ENCODE measurements around the gene TSSK3.

Gene TSSK3, protein sequence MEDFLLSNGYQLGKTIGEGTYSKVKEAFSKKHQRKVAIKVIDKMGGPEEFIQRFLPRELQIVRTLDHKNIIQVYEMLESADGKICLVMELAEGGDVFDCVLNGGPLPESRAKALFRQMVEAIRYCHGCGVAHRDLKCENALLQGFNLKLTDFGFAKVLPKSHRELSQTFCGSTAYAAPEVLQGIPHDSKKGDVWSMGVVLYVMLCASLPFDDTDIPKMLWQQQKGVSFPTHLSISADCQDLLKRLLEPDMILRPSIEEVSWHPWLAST

DNA sequence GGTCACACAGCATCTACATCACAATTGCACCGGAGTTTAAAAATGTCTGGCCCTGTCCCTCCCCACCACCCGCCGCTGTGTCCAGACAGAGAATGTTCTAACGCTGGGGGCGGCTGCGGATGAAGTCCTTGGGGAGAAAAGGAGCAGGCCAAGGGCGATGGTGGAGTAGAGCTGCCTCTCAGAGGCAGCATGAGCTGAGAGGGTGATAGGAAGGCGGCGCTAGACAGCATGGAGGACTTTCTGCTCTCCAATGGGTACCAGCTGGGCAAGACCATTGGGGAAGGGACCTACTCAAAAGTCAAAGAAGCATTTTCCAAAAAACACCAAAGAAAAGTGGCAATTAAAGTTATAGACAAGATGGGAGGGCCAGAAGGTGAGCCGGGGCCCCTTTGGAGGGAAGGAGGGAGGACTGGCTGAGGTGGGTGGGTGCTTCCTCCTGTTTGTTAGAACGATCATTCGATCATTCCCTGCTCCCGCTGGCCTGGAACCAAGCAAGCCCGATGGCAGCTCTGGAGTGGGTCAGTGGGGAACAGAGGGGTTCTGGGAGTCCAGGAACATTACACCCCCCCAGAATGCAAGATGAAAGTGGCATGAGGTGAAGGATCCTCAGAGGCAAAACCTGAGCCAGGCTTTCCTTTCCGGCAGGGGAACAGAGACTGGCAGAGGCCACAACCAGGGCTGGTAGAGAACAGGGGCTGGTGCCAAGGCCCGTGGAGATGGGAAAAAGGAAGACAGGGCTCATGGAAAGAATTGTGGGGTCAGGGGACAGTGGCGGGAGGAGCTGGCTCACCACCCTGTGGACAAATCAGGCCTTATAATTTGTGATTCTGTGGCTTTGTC lies at the start of gene TSSK3, which contains the start of gene FAM229A:
Gene TSSK3, plus strand, starts transcription at position 66 of the 840 bp plus-strand sequence. Its CDS starts 163 bp downstream, at position 229.
Gene FAM229A, minus strand, starts transcription at position 12 of the 840 bp plus-strand sequence. CDS start 394 bp downstream, outside the sequence.
- peak within 1 kb of the TSS; percentile 52 for H3K9ac ChIP-seq (ENCODE audit: low read depth, low read length)
- H3K4me1 ChIP-seq (ENCODE audit: insufficient read depth, low read length), result no peaks in the 10 kb centered on the region; the same call in 1 of the 2 replicates
- no peaks in the 10 kb centered on the region; the same call in 1 of the 2 replicates for H3K9me3 ChIP-seq (ENCODE audit: control insufficient read depth, insufficient read depth, low read length)
- peaks cover 4% of the 10 kb centered on the region; the same call in 1 of the 2 replicates for H3K36me3 ChIP-seq (ENCODE audit: insufficient read depth, low read length)

DNA sequence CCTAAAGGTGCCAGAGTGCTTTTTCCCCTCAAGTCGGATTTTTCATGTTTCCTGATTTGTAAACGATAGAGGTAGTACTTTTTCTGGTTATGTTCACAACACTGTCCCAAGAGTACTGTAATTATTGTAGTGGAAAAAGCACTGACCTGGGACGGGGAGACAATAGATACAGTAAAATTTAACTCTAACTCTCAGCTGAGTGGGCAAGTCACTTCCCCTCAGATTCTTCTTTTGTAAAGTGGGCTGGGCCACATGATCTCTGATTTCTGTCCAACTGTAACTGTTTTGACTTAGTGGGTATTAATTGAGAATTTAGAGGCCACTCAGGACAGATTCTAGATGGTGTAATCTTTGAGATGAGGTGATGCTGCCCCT lies 45.4 kb upstream of the TSSK3 start:
- Histone ChIP-seq H3K4me1 (ENCODE audit: insufficient read depth, low read length) (no peaks in the 10 kb centered on the region), H3K36me3 (ENCODE audit: insufficient read depth, low read length) (peaks cover under 1% of the 10 kb centered on the region), H3K9me3 (ENCODE audit: control insufficient read depth, insufficient read depth, low read length) (no peaks in the 10 kb centered on the region), H3K9ac (ENCODE audit: low read depth, low read length) (no peak overlapping the region)

DNA sequence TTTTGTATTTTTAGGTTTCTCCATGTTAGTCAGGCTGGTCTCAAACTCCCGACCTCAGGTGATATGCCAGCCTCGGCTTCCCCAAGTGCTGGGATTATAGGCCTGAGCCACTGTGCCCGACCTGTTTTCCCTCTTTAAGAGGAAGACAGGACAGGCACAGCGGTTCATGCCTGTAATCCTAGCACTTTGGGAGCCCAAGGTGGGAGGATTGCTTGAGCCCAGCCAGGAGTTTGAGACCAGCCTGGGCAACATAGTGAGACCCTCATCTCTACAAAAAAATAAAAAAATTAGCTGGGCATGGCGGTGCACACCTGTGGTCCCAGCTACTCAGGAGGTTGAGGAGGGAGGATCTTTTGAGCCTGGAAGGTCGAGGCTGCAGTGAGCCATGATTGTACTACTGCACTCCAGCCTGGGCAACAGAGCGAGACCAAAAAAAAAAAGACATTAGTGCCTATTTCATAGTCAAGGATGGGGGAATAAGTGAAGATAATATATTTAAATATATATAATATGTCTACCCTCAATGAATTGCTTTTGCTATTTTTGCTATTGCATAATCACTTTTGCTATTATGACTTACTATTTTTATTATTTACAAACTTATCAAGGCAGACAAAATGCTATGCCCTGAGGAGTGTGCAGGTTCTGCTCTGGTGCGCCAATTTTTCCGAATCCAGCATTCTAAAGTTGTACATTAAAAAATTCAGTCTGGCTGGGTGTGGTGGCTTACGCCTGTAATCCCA lies 44.0 kb upstream of the TSSK3 start:
- Histone ChIP-seq H3K36me3 (ENCODE audit: insufficient read depth, low read length) (peaks cover 3% of the 10 kb centered on the region), H3K9me3 (ENCODE audit: control insufficient read depth, insufficient read depth, low read length) (no peaks in the 10 kb centered on the region), H3K9ac (ENCODE audit: low read depth, low read length) (no peak overlapping the region), H3K4me1 (ENCODE audit: insufficient read depth, low read length) (no peaks in the 10 kb centered on the region)

DNA sequence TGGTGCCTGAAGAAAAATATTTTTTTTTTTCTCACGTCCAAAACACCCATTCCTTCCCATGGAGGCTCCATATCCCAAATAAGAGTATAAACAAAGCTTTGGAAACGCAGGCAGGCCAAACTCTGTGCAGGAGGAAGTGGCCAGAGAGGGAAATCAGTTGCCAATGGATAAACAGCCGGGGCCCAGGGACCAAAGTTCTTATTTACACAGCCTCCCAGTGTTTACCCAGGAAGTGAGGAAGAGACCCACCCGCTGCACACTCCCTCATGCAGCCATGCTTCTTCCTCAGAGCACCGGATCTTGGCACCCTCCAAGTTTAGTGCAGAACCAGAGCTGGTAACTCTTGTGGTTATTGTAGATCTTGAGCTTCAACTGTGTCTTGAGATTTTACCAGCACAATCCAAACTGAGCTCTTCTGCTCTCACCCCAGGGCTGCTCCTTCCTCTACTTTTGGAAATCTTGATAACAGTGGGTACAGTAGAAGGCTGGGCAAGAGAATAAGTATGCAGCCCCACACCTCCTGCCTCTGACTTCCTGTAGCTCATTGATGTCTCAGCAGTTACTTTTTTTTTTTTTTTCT lies 40.5 kb upstream of the TSSK3 start:
- no peaks in the 10 kb centered on the region for H3K9me3 ChIP-seq (ENCODE audit: control insufficient read depth, insufficient read depth, low read length)
- H3K4me1 ChIP-seq (ENCODE audit: insufficient read depth, low read length), result no peaks in the 10 kb centered on the region
- peaks cover 4% of the 10 kb centered on the region for H3K36me3 ChIP-seq (ENCODE audit: insufficient read depth, low read length)
- no peak overlapping the region for H3K9ac ChIP-seq (ENCODE audit: low read depth, low read length)

DNA sequence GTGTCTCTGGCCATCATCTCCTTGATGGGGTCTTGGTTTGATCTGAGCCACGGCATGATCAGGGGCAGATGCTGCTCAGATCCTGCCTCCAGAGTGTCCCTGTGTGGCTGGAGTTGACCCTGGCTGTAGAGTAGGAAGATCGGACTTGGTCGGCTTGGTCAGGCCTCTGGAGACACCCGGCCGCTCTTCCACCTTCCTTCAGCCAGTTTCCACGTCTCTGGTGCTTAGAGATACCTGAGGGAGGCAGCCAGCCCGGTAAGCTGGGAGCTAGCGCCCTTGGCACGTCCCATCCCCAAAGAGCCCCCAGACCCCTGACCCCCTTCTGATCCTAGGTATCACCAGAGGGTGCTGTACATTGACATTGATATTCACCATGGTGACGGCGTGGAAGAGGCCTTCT lies 35.1 kb upstream of the TSSK3 start:
- H3K9ac ChIP-seq (ENCODE audit: low read depth, low read length), result no peak overlapping the region
- peaks cover 35% of the 10 kb centered on the region for H3K36me3 ChIP-seq (ENCODE audit: insufficient read depth, low read length)
- no peaks in the 10 kb centered on the region for H3K4me1 ChIP-seq (ENCODE audit: insufficient read depth, low read length)
- H3K9me3 ChIP-seq (ENCODE audit: control insufficient read depth, insufficient read depth, low read length), result no peaks in the 10 kb centered on the region

DNA sequence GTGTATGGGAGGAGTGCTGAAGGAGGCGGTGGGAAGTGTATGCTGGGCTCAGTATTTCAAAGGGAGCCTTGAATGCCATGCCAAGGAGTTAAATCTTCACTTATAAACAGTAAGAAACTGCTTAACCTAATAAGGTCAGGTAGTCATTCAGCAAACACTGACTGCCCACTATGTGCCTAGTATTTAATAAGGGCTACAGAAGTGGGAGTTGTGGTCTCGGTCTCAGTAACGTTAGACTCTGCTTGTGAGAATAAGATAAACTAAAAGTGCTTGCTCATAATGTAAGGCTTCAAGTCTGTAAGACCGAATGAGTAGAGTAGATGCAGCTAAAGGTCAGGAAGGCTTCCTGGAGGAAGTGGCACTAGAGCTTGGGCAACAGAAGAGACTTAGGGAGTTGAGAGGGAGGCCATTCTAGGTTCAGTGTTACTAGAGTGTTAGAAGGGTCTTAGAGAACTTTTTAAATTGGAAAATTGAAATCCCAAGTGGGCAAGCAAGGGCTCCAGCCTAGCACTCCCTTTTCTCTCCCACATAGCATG lies 32.3 kb upstream of the TSSK3 start:
- Histone ChIP-seq H3K36me3 (ENCODE audit: insufficient read depth, low read length) (peaks cover 35% of the 10 kb centered on the region), H3K9ac (ENCODE audit: low read depth, low read length) (no peak overlapping the region), H3K4me1 (ENCODE audit: insufficient read depth, low read length) (0 out of 2 replicates have a peak, but pooled peaks cover 3% of the 10 kb centered on the region), H3K9me3 (ENCODE audit: control insufficient read depth, insufficient read depth, low read length) (no peaks in the 10 kb centered on the region)

DNA sequence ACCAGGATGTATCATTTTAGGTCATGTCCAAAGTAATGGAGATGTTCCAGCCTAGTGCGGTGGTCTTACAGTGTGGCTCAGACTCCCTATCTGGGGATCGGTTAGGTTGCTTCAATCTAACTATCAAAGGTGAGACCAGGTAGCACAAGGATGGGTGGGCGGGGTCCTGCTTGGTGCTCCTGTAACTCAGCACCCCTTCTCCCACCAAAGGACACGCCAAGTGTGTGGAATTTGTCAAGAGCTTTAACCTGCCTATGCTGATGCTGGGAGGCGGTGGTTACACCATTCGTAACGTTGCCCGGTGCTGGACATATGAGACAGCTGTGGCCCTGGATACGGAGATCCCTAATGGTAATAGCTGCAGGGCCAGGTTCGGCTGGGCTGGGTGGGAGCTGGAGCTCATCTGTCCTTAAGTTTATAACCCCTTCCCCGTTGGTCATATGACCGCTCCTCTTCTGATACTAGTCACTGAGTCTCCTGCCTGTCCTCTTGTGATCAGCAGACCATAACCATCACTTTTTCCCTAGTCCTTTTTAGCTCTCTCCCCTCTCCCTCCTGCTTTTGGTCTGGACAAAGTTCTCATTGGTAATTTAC lies 31.7 kb upstream of the TSSK3 start:
- Histone ChIP-seq H3K36me3 (ENCODE audit: insufficient read depth, low read length) (peaks cover 35% of the 10 kb centered on the region), H3K9me3 (ENCODE audit: control insufficient read depth, insufficient read depth, low read length) (no peaks in the 10 kb centered on the region), H3K9ac (ENCODE audit: low read depth, low read length) (no peak overlapping the region), H3K4me1 (ENCODE audit: insufficient read depth, low read length) (0 out of 2 replicates have a peak, but pooled peaks cover 3% of the 10 kb centered on the region)

DNA sequence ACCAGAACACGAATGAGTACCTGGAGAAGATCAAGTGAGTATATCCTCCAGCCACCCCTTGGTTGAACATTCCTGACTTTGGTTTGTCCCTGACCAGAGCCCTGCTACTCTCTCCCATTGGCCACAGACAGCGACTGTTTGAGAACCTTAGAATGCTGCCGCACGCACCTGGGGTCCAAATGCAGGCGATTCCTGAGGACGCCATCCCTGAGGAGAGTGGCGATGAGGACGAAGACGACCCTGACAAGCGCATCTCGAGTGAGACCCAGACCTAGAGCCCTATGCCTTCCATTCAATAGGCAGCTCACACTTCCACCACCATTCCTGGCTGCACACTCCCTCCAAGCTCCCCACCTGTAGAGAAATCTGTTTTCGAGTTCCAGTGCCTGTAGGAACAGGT lies 30.8 kb upstream of the TSSK3 start:
- no peak overlapping the region for H3K9ac ChIP-seq (ENCODE audit: low read depth, low read length)
- H3K36me3 ChIP-seq (ENCODE audit: insufficient read depth, low read length), result peaks cover 35% of the 10 kb centered on the region
- 0 out of 2 replicates have a peak, but pooled peaks cover 3% of the 10 kb centered on the region for H3K4me1 ChIP-seq (ENCODE audit: insufficient read depth, low read length)
- no peaks in the 10 kb centered on the region for H3K9me3 ChIP-seq (ENCODE audit: control insufficient read depth, insufficient read depth, low read length)

DNA sequence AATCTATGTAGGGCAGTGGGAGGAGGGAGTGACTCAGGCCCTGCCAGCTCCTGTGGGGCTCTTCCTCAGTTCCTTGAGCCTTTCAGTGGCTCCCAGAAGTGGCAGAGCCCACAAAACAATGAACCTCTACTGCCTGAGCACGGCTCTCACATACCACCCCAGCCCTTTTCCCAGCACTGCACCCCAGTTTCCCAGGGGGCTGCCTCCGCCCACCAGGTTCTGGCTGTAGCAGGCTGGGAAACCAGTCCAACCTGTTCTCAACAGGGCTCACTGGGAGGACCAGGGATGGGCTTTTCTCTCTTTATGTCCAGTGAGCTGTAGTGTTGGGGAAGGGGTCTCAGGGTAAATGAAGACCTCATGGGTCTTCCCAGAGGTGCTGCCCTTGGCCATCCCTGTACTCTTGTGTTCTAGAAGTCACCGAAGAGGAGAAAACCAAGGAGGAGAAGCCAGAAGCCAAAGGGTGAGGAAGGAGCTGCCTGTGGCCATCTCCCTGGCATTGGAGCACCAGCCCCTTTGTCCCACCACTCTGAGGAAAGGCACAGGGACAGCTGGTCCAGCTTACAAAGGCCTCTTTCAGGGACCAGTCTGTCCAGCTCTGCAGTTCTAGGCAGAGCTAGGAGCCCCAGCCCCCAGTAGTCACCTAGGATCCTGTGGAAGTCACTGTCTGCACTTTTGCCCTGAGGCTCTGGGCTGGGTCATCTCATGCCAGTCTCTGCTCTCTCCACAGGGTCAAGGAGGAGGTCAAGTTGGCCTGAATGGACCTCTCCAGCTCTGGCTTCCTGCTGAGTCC lies 29.9 kb upstream of the TSSK3 start:
- peaks cover 27% of the 10 kb centered on the region for H3K36me3 ChIP-seq (ENCODE audit: insufficient read depth, low read length)
- H3K4me1 ChIP-seq (ENCODE audit: insufficient read depth, low read length), result peaks cover 11% of the 10 kb centered on the region; the same call in 1 of the 2 replicates
- no peaks in the 10 kb centered on the region for H3K9me3 ChIP-seq (ENCODE audit: control insufficient read depth, insufficient read depth, low read length)
- H3K9ac ChIP-seq (ENCODE audit: low read depth, low read length), result no peak overlapping the region

DNA sequence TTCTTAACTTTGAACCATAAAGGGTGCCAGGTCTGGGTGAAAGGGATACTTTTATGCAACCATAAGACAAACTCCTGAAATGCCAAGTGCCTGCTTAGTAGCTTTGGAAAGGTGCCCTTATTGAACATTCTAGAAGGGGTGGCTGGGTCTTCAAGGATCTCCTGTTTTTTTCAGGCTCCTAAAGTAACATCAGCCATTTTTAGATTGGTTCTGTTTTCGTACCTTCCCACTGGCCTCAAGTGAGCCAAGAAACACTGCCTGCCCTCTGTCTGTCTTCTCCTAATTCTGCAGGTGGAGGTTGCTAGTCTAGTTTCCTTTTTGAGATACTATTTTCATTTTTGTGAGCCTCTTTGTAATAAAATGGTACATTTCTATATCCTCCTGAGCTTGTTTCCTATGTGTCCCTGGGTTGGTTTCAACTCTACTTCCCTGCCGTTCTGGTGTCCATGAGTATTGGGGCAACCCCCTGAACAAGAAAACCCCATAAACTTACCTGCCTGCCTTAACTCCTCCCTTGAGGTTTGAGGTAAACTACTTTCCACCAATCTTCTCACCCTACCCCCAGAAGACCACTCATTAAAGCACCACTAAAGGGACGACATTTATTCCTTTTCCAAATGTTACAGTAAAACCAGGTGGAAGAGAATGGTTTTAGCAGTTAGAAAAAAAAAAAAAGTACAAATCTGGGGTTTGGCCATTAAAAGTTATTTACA lies 28.9 kb upstream of the TSSK3 start:
- Histone ChIP-seq H3K9ac (ENCODE audit: low read depth, low read length) (no peak overlapping the region), H3K4me1 (ENCODE audit: insufficient read depth, low read length) (peaks cover 20% of the 10 kb centered on the region; the same call in 1 of the 2 replicates), H3K36me3 (ENCODE audit: insufficient read depth, low read length) (peaks cover 21% of the 10 kb centered on the region)

DNA sequence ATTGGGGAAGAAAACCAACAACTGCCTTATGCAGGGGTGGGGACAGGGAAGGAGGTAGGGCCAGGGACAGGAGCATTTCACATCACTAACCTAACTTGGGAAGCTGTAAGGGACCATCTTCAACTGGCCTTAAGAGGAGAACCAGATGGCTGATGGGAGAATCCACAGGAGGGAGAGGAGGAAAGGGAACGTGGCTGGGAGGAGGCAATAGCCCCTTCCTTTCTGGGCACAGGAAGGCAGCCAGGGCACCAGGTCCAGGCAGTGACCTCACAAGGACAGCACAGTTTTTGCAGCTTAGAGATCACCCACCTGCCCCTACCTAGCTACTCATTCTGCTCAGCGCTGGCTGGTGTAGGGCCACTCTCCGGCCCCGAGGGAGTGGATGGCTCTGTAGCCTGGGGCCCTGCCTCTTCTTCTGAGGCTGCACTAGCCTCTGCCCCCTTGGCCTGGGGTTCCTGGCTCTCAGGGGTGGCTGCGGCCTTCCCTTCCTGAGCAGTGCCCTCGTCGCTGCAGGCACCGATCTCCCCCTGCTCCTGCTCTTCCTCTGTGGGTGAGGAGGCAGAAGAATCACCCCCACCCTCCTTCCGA lies 28.0 kb upstream of the TSSK3 start:
- Histone ChIP-seq H3K9ac (ENCODE audit: low read depth, low read length) (peak overlapping the region; percentile 87), H3K36me3 (ENCODE audit: insufficient read depth, low read length) (peaks cover 15% of the 10 kb centered on the region), H3K4me1 (ENCODE audit: insufficient read depth, low read length) (peaks cover 22% of the 10 kb centered on the region; the same call in 1 of the 2 replicates)

More for the DNA sequence above, 28.9 kb upstream of the TSSK3 start:
- no peaks in the 10 kb centered on the region for H3K9me3 ChIP-seq (ENCODE audit: control insufficient read depth, insufficient read depth, low read length)

DNA sequence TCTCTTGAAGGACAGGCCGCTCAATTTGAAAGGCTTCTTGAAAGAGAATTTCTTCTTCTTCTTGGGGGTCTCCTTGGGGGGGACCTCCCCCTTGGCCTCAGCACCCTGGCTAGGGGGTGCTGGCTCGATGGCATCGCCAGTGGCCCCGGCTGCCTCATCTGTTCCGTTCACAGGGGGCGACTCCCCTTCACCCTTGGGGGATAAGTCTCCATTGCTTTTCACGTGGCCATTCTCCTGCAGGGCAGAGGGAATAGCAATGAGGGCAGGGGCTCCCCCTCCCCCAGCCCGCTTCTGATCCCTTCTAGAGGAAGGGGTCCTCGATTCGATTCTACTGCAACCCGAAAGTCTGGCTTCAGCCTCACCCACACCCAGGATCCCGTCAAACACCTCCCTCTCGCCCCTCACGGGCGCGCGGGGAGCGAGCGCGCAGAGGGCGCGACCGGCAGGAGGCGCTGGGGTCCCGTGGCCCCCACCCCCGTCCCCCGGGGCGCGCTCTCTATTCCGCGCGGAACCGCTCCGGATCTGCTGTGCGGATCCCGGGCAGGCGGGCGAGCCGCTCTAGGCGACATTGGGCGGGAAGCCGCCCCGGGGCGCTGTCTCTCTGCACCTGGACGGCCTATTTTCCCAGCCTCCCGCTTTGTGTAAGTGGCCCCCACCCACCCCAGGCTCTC lies 27.3 kb upstream of the TSSK3 start:
- H3K9ac ChIP-seq (ENCODE audit: low read depth, low read length), result peak overlapping the region; percentile 87
- no peaks in the 10 kb centered on the region for H3K9me3 ChIP-seq (ENCODE audit: control insufficient read depth, insufficient read depth, low read length)
- peaks cover 22% of the 10 kb centered on the region; the same call in 1 of the 2 replicates for H3K4me1 ChIP-seq (ENCODE audit: insufficient read depth, low read length)
- H3K36me3 ChIP-seq (ENCODE audit: insufficient read depth, low read length), result peaks cover 11% of the 10 kb centered on the region

More for the DNA sequence above, 28.0 kb upstream of the TSSK3 start:
- no peaks in the 10 kb centered on the region for H3K9me3 ChIP-seq (ENCODE audit: control insufficient read depth, insufficient read depth, low read length)
